Neural cell (in vitro differentiated cells): ENCODE data around the gene HOXA10. TPM values are rescaled to one million over a fixed set of nuclear protein-coding genes. Genes with fewer than 3 reads are reported as not detected.

Experiments used
- H2AFZ ChIP-seq: fragments of 200-600, 300-800 bp; sonication (generic), shearing (Covaris generic); 2 replicates; pipeline ENCODE4 v1.6.0; 2014; ENCODE audit warnings: low read depth, mild to moderate bottlenecking, antibody characterized with exemption, low read length, moderate library complexity
- H3F3A ChIP-seq: fragments of 200-600 bp; shearing (Covaris generic); 2 replicates; pipeline ENCODE4 v1.6.1; 2016; ENCODE audit warnings: mild to moderate bottlenecking, moderate library complexity, mixed read lengths, antibody characterized with exemption, low read length; ENCODE audit not compliant: insufficient read depth, poor library complexity, severe bottlenecking
- H3K27ac ChIP-seq: fragments of 200-600, 300-800 bp; sonication (generic), shearing (Covaris generic); 2 replicates; pipeline ENCODE4 v1.5.1; 2014; ENCODE audit warnings: mild to moderate bottlenecking, low read length, moderate library complexity
- H3K27me3 ChIP-seq: fragments of 300-800, 200-600 bp; sonication (generic), shearing (Covaris generic); 2 replicates; pipeline ENCODE4 v1.6.0; 2014; ENCODE audit warnings: mild to moderate bottlenecking, low read depth, low read length, moderate library complexity; ENCODE audit not compliant: insufficient read depth
- H3K36me3 ChIP-seq: fragments of 300-800, 200-600 bp; sonication (generic), shearing (Covaris generic); 2 replicates; pipeline ENCODE4 v1.5.1; 2014; ENCODE audit warnings: mild to moderate bottlenecking, antibody characterized with exemption, low read length, moderate library complexity; ENCODE audit not compliant: insufficient read depth
- H3K4me2 ChIP-seq: fragments of 300-800, 200-600 bp; sonication (generic), shearing (Covaris generic); 2 replicates; pipeline ENCODE4 v1.6.0; 2014; ENCODE audit warnings: mild to moderate bottlenecking, low read length
- H3K4me3 ChIP-seq: fragments of 300-800, 200-600 bp; sonication (generic), shearing (Covaris generic); 2 replicates; pipeline ENCODE4 v1.5.1; 2014; ENCODE audit warnings: mild to moderate bottlenecking, low read length, moderate library complexity
- H3K79me2 ChIP-seq: fragments of 200-600 bp; shearing (Covaris generic); replicated peaks from 2 replicates; pipeline ENCODE4 v1.6.0; 2014; ENCODE audit warnings: mild to moderate bottlenecking, low read length, moderate library complexity; ENCODE audit not compliant: insufficient read depth
- H3K9ac ChIP-seq: fragments of 300-800, 200-600 bp; sonication (generic), shearing (Covaris generic); 2 replicates; pipeline ENCODE4 v1.6.1; 2016; ENCODE audit warnings: mild to moderate bottlenecking, low read length, mixed read lengths
- H3K9me2 ChIP-seq: fragments of 200-600 bp; shearing (Covaris generic); 2 replicates; pipeline ENCODE4 v1.6.1; 2016; ENCODE audit warnings: mild to moderate bottlenecking, low read length, mixed read lengths; ENCODE audit not compliant: insufficient read depth
- H3K9me3 ChIP-seq: fragments of 200-600, 300-800 bp; sonication (generic), shearing (Covaris generic); 2 replicates; pipeline ENCODE4 v1.6.1; 2016; ENCODE audit warnings: mild to moderate bottlenecking, mixed run types, low read length, moderate library complexity, mixed read lengths
- H4K20me1 ChIP-seq: fragments of 200-600 bp; shearing (Covaris generic); 2 replicates; pipeline ENCODE4 v1.6.1; 2016; ENCODE audit warnings: mild to moderate bottlenecking, mixed run types; ENCODE audit not compliant: insufficient read depth
- EP300 ChIP-seq: fragments of 450-650 bp; conservative IDR thresholded peaks from 2 replicates; pipeline ENCODE4 v1.6.1; 2014; ENCODE audit warnings: antibody characterized with exemption, mild to moderate bottlenecking, moderate library complexity; ENCODE audit not compliant: poor library complexity, severe bottlenecking
- EZH2 ChIP-seq: fragments of 200-600, 300-800 bp; shearing (Covaris generic), sonication (generic); IDR thresholded peaks from 2 replicates; pipeline ENCODE4 v1.6.1; 2014; ENCODE audit warnings: antibody characterized with exemption, low read length, borderline replicate concordance, mild to moderate bottlenecking; ENCODE audit not compliant: insufficient read depth, poor library complexity, severe bottlenecking
- MXI1 ChIP-seq: fragments of 450-650 bp; conservative IDR thresholded peaks from 2 replicates; pipeline ENCODE4 v1.6.1; 2014; ENCODE audit warnings: antibody characterized with exemption, mild to moderate bottlenecking; ENCODE audit not compliant: poor library complexity, severe bottlenecking
- POLR2AphosphoS5 ChIP-seq: IDR thresholded peaks from 2 replicates; pipeline ENCODE4 v1.6.1; 2012
- RAD21 ChIP-seq: fragments of 450-650 bp; conservative IDR thresholded peaks from 2 replicates; pipeline ENCODE4 v1.6.1; 2014; ENCODE audit warnings: antibody characterized with exemption, mild to moderate bottlenecking, moderate library complexity
- SMC3 ChIP-seq: fragments of 450-650 bp; conservative IDR thresholded peaks from 2 replicates; pipeline ENCODE4 v1.6.1; 2014; ENCODE audit warnings: antibody characterized with exemption, mild to moderate bottlenecking, moderate library complexity; ENCODE audit not compliant: poor library complexity
- TAF1 ChIP-seq: IDR thresholded peaks from 2 replicates; pipeline ENCODE4 v1.6.1; 2012; ENCODE audit warnings: low read depth
- polyA plus RNA-seq: library from polyadenylated mRNA; depleted of rRNA; stranded (reverse); fragments of >200 nt; gene quantifications from 2 replicates; pipeline ENCODE4 v1.2.3, GENCODE V29; 2014
- TF ChIP-seq, protein P1 (sequence below): IDR thresholded peaks from 2 replicates; pipeline ENCODE4 v1.6.1; 2012; ENCODE audit warnings: borderline replicate concordance
- TF ChIP-seq, protein P2 (sequence below): fragments of 450-650 bp; IDR thresholded peaks from 2 replicates; pipeline ENCODE4 v1.5.1; 2014; ENCODE audit warnings: antibody characterized with exemption, mild to moderate bottlenecking, moderate library complexity; ENCODE audit not compliant: poor library complexity, severe bottlenecking

Gene HOXA10
- polyA plus RNA-seq, 1 donor from 2014 or later, result not detected

DNA sequence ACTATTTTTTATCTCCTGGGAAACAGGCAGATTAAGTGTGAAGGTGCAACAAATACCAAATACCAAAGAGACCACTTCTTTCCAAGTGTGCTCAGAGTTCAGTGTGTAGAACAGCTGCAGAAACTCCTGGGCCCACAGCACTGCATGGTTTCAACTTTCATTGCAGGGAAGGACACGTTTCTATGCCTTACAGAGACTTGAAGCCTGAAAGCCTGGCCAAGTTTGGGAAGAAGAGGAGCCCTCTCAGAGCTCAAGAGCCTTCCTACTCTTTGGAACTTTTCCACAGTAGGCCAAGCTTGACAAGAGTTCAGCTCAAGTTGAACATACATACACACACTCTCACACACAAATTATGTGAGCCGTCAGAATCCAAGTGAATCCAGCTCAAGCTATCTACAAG is 46.1 kb downstream of the HOXA10 start:
- Histone ChIP-seq H3K9me3 (peaks cover 20% of the 10 kb centered on the region), H3K9ac (no peak overlapping the region), H3K4me2 (no peak overlapping the region), H3K4me3 (no peak overlapping the region), H3K9me2 (no peaks in the 10 kb centered on the region), H3K36me3 (no peaks in the 10 kb centered on the region), H2AFZ (no peak overlapping the region), H3K27me3 (peaks cover 98% of the 10 kb centered on the region), H3K79me2 (no peaks in the 10 kb centered on the region), H3F3A (no peaks in the 10 kb centered on the region), H4K20me1 (no peaks in the 10 kb centered on the region), H3K27ac (no peak overlapping the region)
- no peak for TF ChIP-seq MXI1
- TF ChIP-seq, protein P1, sequence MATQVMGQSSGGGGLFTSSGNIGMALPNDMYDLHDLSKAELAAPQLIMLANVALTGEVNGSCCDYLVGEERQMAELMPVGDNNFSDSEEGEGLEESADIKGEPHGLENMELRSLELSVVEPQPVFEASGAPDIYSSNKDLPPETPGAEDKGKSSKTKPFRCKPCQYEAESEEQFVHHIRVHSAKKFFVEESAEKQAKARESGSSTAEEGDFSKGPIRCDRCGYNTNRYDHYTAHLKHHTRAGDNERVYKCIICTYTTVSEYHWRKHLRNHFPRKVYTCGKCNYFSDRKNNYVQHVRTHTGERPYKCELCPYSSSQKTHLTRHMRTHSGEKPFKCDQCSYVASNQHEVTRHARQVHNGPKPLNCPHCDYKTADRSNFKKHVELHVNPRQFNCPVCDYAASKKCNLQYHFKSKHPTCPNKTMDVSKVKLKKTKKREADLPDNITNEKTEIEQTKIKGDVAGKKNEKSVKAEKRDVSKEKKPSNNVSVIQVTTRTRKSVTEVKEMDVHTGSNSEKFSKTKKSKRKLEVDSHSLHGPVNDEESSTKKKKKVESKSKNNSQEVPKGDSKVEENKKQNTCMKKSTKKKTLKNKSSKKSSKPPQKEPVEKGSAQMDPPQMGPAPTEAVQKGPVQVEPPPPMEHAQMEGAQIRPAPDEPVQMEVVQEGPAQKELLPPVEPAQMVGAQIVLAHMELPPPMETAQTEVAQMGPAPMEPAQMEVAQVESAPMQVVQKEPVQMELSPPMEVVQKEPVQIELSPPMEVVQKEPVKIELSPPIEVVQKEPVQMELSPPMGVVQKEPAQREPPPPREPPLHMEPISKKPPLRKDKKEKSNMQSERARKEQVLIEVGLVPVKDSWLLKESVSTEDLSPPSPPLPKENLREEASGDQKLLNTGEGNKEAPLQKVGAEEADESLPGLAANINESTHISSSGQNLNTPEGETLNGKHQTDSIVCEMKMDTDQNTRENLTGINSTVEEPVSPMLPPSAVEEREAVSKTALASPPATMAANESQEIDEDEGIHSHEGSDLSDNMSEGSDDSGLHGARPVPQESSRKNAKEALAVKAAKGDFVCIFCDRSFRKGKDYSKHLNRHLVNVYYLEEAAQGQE, result no peak
- TF ChIP-seq TAF1, result no peak
- TF ChIP-seq, protein P2, sequence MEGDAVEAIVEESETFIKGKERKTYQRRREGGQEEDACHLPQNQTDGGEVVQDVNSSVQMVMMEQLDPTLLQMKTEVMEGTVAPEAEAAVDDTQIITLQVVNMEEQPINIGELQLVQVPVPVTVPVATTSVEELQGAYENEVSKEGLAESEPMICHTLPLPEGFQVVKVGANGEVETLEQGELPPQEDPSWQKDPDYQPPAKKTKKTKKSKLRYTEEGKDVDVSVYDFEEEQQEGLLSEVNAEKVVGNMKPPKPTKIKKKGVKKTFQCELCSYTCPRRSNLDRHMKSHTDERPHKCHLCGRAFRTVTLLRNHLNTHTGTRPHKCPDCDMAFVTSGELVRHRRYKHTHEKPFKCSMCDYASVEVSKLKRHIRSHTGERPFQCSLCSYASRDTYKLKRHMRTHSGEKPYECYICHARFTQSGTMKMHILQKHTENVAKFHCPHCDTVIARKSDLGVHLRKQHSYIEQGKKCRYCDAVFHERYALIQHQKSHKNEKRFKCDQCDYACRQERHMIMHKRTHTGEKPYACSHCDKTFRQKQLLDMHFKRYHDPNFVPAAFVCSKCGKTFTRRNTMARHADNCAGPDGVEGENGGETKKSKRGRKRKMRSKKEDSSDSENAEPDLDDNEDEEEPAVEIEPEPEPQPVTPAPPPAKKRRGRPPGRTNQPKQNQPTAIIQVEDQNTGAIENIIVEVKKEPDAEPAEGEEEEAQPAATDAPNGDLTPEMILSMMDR, result no peak
- TF ChIP-seq EP300, result no peak
- no peak for TF ChIP-seq POLR2AphosphoS5
- TF ChIP-seq SMC3, result no peak
- TF ChIP-seq EZH2, result no peak
- TF ChIP-seq RAD21, result no peak

DNA sequence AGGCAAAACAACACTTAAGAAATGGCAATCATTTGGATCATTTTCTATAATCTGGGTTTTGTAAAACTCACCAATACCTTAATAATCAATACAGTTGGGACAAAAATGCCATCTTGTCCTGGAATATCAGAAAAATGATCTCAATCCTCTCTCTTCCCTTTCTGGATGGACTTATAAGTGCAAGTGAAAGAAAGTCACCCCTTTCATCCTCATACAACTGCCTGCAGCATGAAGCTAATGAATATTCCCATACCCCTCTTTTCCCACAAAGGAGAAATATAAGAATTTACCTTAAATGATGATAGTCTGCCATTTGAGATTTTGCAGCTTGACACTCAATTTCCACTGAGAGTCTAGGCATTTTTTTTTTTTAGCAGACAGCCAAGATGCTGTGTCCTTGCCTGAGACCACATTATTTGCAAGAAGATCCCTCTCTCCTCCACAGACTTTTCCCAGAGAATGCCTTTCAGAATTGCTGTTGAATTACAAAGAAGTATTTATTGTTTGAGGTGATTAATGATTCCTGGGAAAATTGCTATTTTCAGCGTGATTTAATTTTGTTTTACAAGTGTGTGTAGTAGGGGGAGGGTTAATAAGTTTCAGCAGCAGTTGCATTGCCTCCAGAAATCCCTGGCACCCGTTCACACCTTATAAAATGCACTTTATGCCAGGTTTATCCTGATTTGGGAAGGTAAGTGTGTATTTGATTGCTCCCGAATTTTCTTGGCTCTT is 47.4 kb downstream of the HOXA10 start:
- no peaks in the 10 kb centered on the region for H3K79me2 ChIP-seq
- peaks cover 98% of the 10 kb centered on the region for H3K27me3 ChIP-seq
- no peak overlapping the region for H2AFZ ChIP-seq
- no peaks in the 10 kb centered on the region for H3K36me3 ChIP-seq
- H3K9me2 ChIP-seq, result no peaks in the 10 kb centered on the region
- H3K9me3 ChIP-seq, result peaks cover 18% of the 10 kb centered on the region
- H3K4me2 ChIP-seq, result no peak overlapping the region
- no peak overlapping the region for H3K27ac ChIP-seq
- no peak overlapping the region for H3K4me3 ChIP-seq
- no peak for TF ChIP-seq SMC3
- no peak for TF ChIP-seq TAF1
- TF ChIP-seq EZH2, result no peak
- TF ChIP-seq, protein P1, result no peak
- TF ChIP-seq, protein P2, result no peak
- no peak for TF ChIP-seq MXI1
- TF ChIP-seq POLR2AphosphoS5, result no peak
- TF ChIP-seq RAD21, result no peak
- no peak for TF ChIP-seq EP300
- H4K20me1 ChIP-seq, result no peaks in the 10 kb centered on the region
- no peaks in the 10 kb centered on the region for H3F3A ChIP-seq
- H3K9ac ChIP-seq, result no peak overlapping the region
